ENCODE results near the gene RAD51B.
A peak's percentile ranks its signal among the peaks of the same experiment; 100 is the strongest.
"Not testable (repeated sequence)": the region's sequence is repeated elsewhere in the genome, so short reads cannot be mapped to it uniquely, and the experiment has no call there.

The RAD51B gene

GRCh38 chr14:68027276-68027675 lies 207.7 kb downstream of the RAD51B start:
- DNase-seq (ENCODE audit: low spot score), result no peak

- DNase-seq (ENCODE audit: low spot score), result no peak
Measured at GRCh38 chr14:68028075-68028474, 208.5 kb downstream of the RAD51B start.

- DNase-seq (ENCODE audit: low spot score), result not testable (repeated sequence)
Measured at GRCh38 chr14:68031011-68031410, 211.4 kb downstream of the RAD51B start.

- no peak for DNase-seq (ENCODE audit: low spot score)
Measured at GRCh38 chr14:68032154-68032553, 212.6 kb downstream of the RAD51B start.

GRCh38 chr14:68033336-68033932 lies 213.9 kb downstream of the RAD51B start:
- no peak for DNase-seq (ENCODE audit: low spot score)

GRCh38 chr14:68034896-68035295 lies 215.3 kb downstream of the RAD51B start:
- DNase-seq (ENCODE audit: low spot score), result no peak

GRCh38 chr14:68036202-68036601 lies 216.6 kb downstream of the RAD51B start:
- no peak for DNase-seq (ENCODE audit: low spot score)

GRCh38 chr14:68039593-68039992 lies 220.0 kb downstream of the RAD51B start:
- DNase-seq (ENCODE audit: low spot score), result no peak

GRCh38 chr14:68040633-68041369 lies 221.2 kb downstream of the RAD51B start:
- DNase-seq (ENCODE audit: low spot score), result no peak

GRCh38 chr14:68041876-68042354 lies 222.3 kb downstream of the RAD51B start:
- DNase-seq (ENCODE audit: low spot score), result no peak

GRCh38 chr14:68042586-68043210 lies 223.1 kb downstream of the RAD51B start:
- no peak for DNase-seq (ENCODE audit: low spot score)

- peak; percentile 7 for DNase-seq (ENCODE audit: low spot score)
Measured at GRCh38 chr14:68043752-68044151, 224.2 kb downstream of the RAD51B start.

- DNase-seq (ENCODE audit: low spot score), result no peak
Measured at GRCh38 chr14:68047906-68048305, 228.3 kb downstream of the RAD51B start.

GRCh38 chr14:68048815-68049214 lies 229.2 kb downstream of the RAD51B start:
- not testable (repeated sequence) for DNase-seq (ENCODE audit: low spot score)

- no peak for DNase-seq (ENCODE audit: low spot score)
Measured at GRCh38 chr14:68050177-68050576, 230.6 kb downstream of the RAD51B start.

GRCh38 chr14:68051146-68051545 lies 231.6 kb downstream of the RAD51B start:
- no peak for DNase-seq (ENCODE audit: low spot score)

GRCh38 chr14:68060198-68060597 lies 240.6 kb downstream of the RAD51B start:
- DNase-seq (ENCODE audit: low spot score), result no peak

- DNase-seq (ENCODE audit: low spot score), result no peak
Measured at GRCh38 chr14:68062651-68063050, 243.1 kb downstream of the RAD51B start.

GRCh38 chr14:68065322-68065721 lies 245.7 kb downstream of the RAD51B start:
- no peak for DNase-seq (ENCODE audit: low spot score)

GRCh38 chr14:68074765-68075381 lies 255.3 kb downstream of the RAD51B start:
- DNase-seq (ENCODE audit: low spot score), result no peak

- DNase-seq (ENCODE audit: low spot score), result no peak
Measured at GRCh38 chr14:68075382-68076029, 255.9 kb downstream of the RAD51B start.

GRCh38 chr14:68076451-68076850 lies 256.9 kb downstream of the RAD51B start:
- no peak for DNase-seq (ENCODE audit: low spot score)

Data from globus pallidus (tissue), 1 donor.